Measurements from ENCODE around the gene PRG2.

DNA sequence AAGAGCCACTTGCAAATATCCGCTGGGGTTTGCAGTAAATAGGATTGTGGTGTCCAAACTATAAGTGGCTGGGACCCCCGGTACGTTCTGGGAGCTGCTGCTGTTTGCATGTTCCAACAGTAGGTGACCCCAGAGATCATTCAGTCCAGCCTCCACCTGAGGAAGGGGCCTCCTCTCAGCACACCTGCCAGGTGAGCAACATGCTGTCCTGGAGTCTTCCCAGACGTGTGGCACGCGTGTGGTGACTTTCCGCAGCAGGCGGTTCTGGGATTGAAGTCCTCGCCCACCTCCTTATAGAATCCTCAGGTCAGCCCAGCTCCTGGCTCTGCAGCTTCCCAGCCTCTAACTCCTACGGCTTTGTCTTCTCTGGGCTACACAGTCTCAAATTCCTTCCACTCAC, 45.6 kb downstream of the PRG2 start:
- TF ChIP-seq NFYB (IDR thresholded peaks at IDR 0.05; ENCODE audit: extremely low read depth, insufficient read length) = no peak
- TF ChIP-seq ASH1L (IDR thresholded peaks at IDR 0.05; ENCODE audit: borderline replicate concordance, low read depth, partially characterized antibody) = no peak
- TF ChIP-seq, protein P1, sequence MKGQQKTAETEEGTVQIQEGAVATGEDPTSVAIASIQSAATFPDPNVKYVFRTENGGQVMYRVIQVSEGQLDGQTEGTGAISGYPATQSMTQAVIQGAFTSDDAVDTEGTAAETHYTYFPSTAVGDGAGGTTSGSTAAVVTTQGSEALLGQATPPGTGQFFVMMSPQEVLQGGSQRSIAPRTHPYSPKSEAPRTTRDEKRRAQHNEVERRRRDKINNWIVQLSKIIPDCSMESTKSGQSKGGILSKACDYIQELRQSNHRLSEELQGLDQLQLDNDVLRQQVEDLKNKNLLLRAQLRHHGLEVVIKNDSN (CRISPR knock-in tag; IDR thresholded peaks at IDR 0.05) = no peak
- TF ChIP-seq XRCC4 (IDR thresholded peaks at IDR 0.05; ENCODE audit: extremely low read depth, insufficient read depth, insufficient read length) = no peak

Measured in K562 (cell line).